Measurements from ENCODE around the gene HYLS1.

- TF ChIP-seq POLR2A (IDR thresholded peaks at IDR 0.05) = no peak
- TF ChIP-seq CTCF (IDR thresholded peaks at IDR 0.05) = no peak
Observed at GRCh38 chr11:125926682-125927081, 39.2 kb downstream of the HYLS1 start.
